ENCODE measurements around the gene TDRD10.

DNA sequence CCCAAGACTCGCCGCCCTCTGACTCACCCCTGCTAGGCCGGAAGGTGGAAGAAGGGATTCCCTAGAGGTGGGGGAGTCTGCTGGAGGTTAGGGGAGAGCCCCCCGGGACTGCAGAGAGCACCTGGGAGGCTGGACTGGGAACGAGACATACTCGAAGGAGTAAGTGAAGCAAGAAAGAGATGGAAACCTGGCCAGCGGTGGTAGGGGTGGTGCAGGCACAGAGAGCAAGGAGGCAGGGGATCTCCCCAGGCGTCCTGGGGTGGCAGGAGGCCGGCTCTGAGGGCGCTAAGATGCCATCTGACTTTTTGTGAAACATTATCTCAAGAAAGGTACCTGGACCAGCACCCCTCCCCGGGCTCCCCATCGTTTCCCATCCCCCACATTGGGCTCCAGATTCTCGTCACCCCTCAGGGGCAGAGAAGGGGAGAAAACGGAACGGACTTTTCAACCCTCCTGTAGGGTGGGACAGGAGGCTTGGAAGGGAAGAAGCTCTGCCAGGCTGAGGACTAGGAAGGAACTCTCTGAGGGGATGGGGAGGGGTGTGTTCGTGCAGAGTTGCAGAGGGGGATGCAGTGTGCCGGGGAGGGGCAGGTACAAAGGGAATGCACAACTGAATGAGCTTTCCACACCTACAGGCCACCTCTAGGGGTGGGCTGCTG lies 66.3 kb downstream of the TDRD10 start:
- TF ChIP-seq, protein P1, sequence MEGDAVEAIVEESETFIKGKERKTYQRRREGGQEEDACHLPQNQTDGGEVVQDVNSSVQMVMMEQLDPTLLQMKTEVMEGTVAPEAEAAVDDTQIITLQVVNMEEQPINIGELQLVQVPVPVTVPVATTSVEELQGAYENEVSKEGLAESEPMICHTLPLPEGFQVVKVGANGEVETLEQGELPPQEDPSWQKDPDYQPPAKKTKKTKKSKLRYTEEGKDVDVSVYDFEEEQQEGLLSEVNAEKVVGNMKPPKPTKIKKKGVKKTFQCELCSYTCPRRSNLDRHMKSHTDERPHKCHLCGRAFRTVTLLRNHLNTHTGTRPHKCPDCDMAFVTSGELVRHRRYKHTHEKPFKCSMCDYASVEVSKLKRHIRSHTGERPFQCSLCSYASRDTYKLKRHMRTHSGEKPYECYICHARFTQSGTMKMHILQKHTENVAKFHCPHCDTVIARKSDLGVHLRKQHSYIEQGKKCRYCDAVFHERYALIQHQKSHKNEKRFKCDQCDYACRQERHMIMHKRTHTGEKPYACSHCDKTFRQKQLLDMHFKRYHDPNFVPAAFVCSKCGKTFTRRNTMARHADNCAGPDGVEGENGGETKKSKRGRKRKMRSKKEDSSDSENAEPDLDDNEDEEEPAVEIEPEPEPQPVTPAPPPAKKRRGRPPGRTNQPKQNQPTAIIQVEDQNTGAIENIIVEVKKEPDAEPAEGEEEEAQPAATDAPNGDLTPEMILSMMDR (conservative IDR thresholded peaks at IDR 0.05; ENCODE audit: low read depth in 2 of 2) = no peak
- TF ChIP-seq EZH2 (IDR thresholded peaks at IDR 0.05; ENCODE audit: low read depth, unreplicated experiment) = no peak
- TF ChIP-seq, protein P2, sequence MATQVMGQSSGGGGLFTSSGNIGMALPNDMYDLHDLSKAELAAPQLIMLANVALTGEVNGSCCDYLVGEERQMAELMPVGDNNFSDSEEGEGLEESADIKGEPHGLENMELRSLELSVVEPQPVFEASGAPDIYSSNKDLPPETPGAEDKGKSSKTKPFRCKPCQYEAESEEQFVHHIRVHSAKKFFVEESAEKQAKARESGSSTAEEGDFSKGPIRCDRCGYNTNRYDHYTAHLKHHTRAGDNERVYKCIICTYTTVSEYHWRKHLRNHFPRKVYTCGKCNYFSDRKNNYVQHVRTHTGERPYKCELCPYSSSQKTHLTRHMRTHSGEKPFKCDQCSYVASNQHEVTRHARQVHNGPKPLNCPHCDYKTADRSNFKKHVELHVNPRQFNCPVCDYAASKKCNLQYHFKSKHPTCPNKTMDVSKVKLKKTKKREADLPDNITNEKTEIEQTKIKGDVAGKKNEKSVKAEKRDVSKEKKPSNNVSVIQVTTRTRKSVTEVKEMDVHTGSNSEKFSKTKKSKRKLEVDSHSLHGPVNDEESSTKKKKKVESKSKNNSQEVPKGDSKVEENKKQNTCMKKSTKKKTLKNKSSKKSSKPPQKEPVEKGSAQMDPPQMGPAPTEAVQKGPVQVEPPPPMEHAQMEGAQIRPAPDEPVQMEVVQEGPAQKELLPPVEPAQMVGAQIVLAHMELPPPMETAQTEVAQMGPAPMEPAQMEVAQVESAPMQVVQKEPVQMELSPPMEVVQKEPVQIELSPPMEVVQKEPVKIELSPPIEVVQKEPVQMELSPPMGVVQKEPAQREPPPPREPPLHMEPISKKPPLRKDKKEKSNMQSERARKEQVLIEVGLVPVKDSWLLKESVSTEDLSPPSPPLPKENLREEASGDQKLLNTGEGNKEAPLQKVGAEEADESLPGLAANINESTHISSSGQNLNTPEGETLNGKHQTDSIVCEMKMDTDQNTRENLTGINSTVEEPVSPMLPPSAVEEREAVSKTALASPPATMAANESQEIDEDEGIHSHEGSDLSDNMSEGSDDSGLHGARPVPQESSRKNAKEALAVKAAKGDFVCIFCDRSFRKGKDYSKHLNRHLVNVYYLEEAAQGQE (IDR thresholded peaks at IDR 0.05; ENCODE audit: unreplicated experiment) = no peak
- no peak for TF ChIP-seq ZNF331 (CRISPR knock-in tag; IDR thresholded peaks at IDR 0.05; ENCODE audit: low read depth)
- no peak for TF ChIP-seq EZH2phosphoT487 (IDR thresholded peaks at IDR 0.05; ENCODE audit: unreplicated experiment)
- no peak for TF ChIP-seq POLR2AphosphoS5 (IDR thresholded peaks at IDR 0.05; ENCODE audit: low read depth)
- TF ChIP-seq CREB1 (CRISPR knock-in tag; IDR thresholded peaks at IDR 0.05; ENCODE audit: low read depth) = no peak
- TF ChIP-seq JUNB (IDR thresholded peaks at IDR 0.05; ENCODE audit: unreplicated experiment) = no peak
- TF ChIP-seq, protein P3, sequence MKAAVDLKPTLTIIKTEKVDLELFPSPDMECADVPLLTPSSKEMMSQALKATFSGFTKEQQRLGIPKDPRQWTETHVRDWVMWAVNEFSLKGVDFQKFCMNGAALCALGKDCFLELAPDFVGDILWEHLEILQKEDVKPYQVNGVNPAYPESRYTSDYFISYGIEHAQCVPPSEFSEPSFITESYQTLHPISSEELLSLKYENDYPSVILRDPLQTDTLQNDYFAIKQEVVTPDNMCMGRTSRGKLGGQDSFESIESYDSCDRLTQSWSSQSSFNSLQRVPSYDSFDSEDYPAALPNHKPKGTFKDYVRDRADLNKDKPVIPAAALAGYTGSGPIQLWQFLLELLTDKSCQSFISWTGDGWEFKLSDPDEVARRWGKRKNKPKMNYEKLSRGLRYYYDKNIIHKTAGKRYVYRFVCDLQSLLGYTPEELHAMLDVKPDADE (IDR thresholded peaks at IDR 0.05) = no peak
- no peak for TF ChIP-seq NANOG (IDR thresholded peaks at IDR 0.05; ENCODE audit: borderline replicate concordance)

Data from GM23338 (cell line).